ENCODE results near the gene IPPK. TPM values are rescaled to one million over a fixed set of nuclear protein-coding genes. Genes with fewer than 3 reads are reported as not detected.

IPPK gene
- total RNA-seq, 4 donors from 2014 or later = 8.0 to 18.8 (median 11.0) TPM

DNA sequence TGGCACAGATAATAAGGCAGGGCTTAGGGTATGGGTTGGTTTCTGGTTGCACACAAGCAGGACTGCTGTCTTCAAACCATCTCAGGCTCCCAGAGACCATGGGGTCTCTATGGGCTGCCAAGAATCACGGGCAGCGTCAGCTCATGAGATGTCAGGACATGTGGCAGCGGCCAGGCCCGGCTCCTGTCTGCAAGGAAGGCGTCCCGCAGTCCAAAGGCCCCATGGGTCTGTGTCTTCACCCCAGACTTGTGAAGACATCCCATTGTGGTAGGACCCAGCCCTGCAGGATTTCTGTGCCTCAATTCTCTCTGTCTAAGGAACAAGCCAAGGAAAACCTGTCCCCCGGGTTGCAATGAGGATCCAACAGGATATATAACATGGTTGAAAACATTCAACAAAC, 32.6 kb downstream of the IPPK start:
- Histone ChIP-seq H3K9me3 (no peaks in the 10 kb centered on the region), H3K4me3 (no peak overlapping the region), H3K4me1 (peaks cover 0 to 21% (median 0%) of the 10 kb centered on the region in 4 donors), H3K36me3 (peaks cover 0 to 94% (median 14%) of the 10 kb centered on the region in 3 donors), H3K27ac (no peak overlapping the region), H3K27me3 (no peaks in the 10 kb centered on the region)
- no peak for TF ChIP-seq POLR2A (IDR thresholded peaks at IDR 0.05)
- TF ChIP-seq EP300 (IDR thresholded peaks at IDR 0.05) = no peak
- TF ChIP-seq, protein P1, sequence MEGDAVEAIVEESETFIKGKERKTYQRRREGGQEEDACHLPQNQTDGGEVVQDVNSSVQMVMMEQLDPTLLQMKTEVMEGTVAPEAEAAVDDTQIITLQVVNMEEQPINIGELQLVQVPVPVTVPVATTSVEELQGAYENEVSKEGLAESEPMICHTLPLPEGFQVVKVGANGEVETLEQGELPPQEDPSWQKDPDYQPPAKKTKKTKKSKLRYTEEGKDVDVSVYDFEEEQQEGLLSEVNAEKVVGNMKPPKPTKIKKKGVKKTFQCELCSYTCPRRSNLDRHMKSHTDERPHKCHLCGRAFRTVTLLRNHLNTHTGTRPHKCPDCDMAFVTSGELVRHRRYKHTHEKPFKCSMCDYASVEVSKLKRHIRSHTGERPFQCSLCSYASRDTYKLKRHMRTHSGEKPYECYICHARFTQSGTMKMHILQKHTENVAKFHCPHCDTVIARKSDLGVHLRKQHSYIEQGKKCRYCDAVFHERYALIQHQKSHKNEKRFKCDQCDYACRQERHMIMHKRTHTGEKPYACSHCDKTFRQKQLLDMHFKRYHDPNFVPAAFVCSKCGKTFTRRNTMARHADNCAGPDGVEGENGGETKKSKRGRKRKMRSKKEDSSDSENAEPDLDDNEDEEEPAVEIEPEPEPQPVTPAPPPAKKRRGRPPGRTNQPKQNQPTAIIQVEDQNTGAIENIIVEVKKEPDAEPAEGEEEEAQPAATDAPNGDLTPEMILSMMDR (IDR thresholded peaks at IDR 0.05) = no peak
- 90 to 95% methylated on average over 7 of the region's 7 CpGs for WGBS, 2 donors
- no peak for DNase-seq (ENCODE audit: low spot score in 2 of 2)

DNA sequence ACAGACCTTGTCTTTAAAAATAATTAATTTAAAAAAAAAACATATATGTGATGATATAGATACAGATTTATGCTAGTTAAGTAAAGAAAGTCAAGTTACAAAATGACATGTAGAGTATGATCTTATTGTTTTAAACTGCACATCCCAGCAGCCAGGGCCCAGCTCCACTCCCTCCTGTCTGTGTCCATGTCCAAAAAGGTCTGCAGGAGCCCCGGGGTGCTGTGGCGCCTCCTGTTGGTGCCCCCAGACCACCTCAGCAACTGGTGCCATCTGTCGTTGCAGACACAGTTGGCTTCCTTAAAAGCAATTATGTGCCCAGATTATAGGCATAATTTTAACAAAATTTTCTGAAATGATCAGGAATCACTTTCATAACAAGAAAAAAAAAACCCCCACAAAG, 33.3 kb downstream of the IPPK start:
- H3K4me1 ChIP-seq = peaks cover 0 to 26% (median 0%) of the 10 kb centered on the region in 4 donors
- 82 to 90% methylated on average over 3 of the region's 3 CpGs for whole genome bisulfite sequencing, 2 donors

DNA sequence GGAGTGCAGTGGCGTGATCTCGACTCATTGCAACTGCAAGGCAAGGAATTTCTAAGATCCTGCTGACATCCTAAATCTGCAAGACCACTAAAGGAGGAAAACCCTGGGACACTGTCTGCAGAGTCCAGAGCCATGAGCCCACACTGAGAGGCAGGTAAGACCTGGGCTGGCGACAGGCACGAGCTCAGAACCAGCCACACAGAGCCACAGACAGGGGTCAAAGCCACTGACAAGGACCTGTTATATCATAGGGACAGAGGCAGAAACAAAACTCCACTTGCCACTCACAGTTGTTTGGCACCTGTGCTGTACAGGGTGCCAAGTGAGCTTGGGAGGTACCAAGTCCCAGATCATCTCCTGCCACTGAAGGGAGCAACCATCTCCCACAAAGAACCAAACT, 34.2 kb downstream of the IPPK start:
- 91 to 93% methylated on average over 4 of the region's 4 CpGs for WGBS, 2 donors
- Histone ChIP-seq H3K9me3 (no peaks in the 10 kb centered on the region), H3K27me3 (no peaks in the 10 kb centered on the region), H3K36me3 (peaks cover 0 to 92% (median 9%) of the 10 kb centered on the region in 3 donors), H3K4me1 (peaks cover 0 to 26% (median 0%) of the 10 kb centered on the region in 4 donors), H3K27ac (no peak overlapping the region), H3K4me3 (no peak overlapping the region)
- DNase-seq (ENCODE audit: low spot score in 2 of 2) = no peak
- TF ChIP-seq, protein P1 (IDR thresholded peaks at IDR 0.05) = no peak
- no peak for TF ChIP-seq EP300 (IDR thresholded peaks at IDR 0.05)
- TF ChIP-seq POLR2A (IDR thresholded peaks at IDR 0.05) = no peak

More for the DNA sequence above, 33.3 kb downstream of the IPPK start:
- no peak overlapping the region for H3K27ac ChIP-seq
- H3K4me3 ChIP-seq = no peak overlapping the region
- no peaks in the 10 kb centered on the region for H3K27me3 ChIP-seq
- no peaks in the 10 kb centered on the region for H3K9me3 ChIP-seq
- TF ChIP-seq EP300 (IDR thresholded peaks at IDR 0.05) = no peak
- no peak for TF ChIP-seq POLR2A (IDR thresholded peaks at IDR 0.05)
- TF ChIP-seq, protein P1 (IDR thresholded peaks at IDR 0.05) = no peak
- H3K36me3 ChIP-seq = peaks cover 0 to 92% (median 9%) of the 10 kb centered on the region in 3 donors
- no peak for DNase-seq (ENCODE audit: low spot score in 2 of 2)

DNA sequence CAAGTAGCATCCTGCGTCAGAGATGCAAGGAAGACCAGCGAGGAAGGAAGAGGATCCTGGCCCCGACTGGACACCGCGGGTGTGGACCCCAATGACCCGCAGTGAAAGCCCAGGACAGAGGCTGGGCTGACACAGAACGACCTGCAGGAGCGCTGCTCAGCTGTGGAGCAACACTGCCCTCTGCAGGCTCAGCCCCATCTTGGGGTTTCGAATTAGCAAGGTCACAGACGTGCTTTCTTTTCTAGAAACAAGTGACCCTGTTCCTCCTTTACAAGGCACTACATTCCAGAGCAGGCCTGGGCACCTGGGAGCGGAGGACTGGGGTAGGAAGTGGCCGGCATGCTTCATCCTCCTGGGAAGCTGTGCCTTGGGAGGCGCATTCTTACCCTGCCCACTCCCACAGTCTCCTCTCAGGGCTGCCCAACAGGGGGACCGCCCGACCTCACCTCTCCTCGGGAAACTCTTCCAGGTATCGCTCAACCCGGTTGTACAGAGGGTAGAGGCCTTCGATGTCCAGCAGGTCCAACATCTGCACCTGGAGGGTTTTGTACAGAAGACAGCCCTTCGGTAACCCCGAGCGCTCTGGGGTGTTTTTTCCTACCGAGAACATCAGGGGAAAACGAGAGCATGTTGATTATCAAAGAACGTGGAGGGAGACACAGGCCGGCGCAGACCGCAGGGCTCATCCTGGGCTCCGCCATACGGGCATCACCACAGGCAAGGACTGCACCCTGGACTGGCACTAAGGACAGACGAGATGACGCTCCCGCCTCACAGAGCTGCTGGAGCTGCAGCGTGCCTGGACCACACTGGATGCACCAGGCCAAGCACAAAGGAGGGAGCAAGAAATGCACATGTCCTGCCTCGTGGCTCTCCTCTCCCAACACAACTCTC, 35.0 kb downstream of the IPPK start:
- Histone ChIP-seq H3K27me3 (no peaks in the 10 kb centered on the region), H3K4me1 (peaks cover 0 to 26% (median 0%) of the 10 kb centered on the region in 4 donors), H3K27ac (peak overlapping the region in 1 of 4 donors; percentile 62), H3K9me3 (no peaks in the 10 kb centered on the region), H3K4me3 (no peak overlapping the region), H3K36me3 (peaks cover 0 to 91% (median 9%) of the 10 kb centered on the region in 3 donors)
- WGBS, 2 donors = 59 to 63% methylated on average over 32 of the region's 35 CpGs
- DNase-seq (ENCODE audit: low spot score in 2 of 2) = peak; percentile 74 to 88
- no peak for TF ChIP-seq POLR2A (IDR thresholded peaks at IDR 0.05)
- TF ChIP-seq, protein P1 (IDR thresholded peaks at IDR 0.05) = peak; percentile 84 to 95 (median 89)
- no peak for TF ChIP-seq EP300 (IDR thresholded peaks at IDR 0.05)

Measured in tibial nerve (tissue), 4 donors.